ENCODE measurements around the gene TBPL2. TPM values are rescaled to one million over a fixed set of nuclear protein-coding genes. Genes with fewer than 3 reads are reported as not detected.
"Not testable (repeated sequence)": the region's sequence is repeated elsewhere in the genome, so short reads cannot be mapped to it uniquely, and the experiment has no call there.

TBPL2 gene
- total RNA-seq, 1 donor from 2014 or later, result not detected

DNA sequence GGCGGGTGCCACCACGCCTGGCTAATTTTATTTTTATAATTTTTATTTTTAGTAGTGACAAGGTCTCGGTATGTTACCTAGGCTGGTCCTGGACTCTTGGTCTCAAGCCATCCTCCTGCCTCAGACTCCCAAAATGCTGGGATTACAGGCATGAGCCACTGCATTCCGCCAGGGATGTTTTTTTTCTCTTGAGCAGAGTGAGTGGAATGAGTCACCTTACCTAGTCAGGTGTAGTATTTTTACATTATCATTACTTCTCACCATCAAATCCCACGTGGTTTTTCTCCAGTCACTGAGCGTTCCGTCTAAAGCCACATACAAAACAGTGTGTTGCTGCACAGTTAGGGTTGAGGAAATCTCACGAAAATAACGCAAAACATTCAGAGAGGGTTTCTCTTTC, 870 bp upstream of the TBPL2 start:
- no peak for DNase-seq (ENCODE audit: low read depth)

DNA sequence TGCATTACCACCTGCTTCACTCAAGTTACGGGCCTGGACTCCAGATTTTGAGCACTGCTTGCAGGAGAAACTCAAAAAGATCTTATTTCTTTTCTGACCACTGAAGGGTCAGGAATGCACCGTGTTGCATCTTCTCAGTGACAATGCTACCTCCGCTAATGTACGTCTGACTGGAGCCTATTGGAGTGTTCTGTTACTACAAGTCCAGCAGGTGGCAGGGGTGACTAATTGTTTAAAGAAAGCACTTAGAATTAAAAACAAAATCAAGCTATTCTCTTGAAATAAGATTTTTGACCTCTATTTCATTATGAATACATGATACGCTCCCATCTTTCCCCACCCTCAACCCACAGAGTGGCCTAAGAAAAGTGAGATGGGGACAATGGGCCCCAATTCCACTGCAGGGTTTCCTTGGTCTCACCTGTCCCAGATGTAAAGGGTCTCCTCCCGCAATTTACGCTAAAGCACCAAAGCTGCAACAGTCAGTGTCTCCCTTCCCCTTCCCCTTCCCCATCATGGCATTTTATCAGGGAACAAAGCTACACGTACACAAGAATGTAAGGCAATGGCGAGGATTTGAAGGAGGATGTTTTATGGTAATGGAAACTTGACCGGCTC, 2.2 kb downstream of the TBPL2 start:
- peak; percentile 63 for DNase-seq (ENCODE audit: low read depth)

DNA sequence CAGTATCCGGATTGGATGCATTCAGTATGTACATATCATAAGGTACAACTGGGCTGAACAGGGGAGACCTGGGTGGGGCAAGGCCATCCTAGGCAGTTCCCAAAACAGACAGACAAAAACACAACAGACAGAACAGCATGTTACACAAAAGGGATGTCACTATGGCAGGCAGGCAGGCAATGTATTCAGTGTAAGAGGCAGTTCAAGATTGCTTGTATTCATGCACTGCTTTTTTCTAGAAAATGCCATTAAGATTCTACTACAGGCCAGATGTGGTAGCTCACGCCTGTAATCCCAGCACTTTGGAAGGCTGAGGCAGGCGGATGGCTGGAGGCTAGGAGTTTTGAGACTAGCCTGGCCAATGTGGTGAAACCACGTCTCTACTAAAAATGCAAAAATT, 3.5 kb downstream of the TBPL2 start:
- no peak for DNase-seq (ENCODE audit: low read depth)

DNA sequence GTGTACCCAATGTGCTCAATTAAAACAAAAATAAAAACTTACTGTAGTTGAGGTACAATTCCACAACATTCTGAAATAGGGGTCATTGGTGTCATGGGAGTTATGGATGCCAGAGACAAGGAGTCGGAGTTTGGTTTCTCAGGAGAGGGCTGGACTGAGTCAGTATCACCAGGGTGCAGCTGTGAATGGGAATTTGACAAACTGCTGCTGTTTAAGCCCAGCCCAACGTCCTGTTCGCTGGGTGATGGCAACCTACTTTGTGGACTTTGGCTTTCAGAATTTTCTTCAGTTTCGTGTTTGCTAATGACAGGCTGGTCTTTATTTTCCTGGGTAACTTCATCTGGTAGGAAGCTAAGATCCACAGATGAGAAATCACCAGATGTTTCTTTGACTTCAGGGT, 3.9 kb downstream of the TBPL2 start:
- DNase-seq (ENCODE audit: low read depth), result no peak

DNA sequence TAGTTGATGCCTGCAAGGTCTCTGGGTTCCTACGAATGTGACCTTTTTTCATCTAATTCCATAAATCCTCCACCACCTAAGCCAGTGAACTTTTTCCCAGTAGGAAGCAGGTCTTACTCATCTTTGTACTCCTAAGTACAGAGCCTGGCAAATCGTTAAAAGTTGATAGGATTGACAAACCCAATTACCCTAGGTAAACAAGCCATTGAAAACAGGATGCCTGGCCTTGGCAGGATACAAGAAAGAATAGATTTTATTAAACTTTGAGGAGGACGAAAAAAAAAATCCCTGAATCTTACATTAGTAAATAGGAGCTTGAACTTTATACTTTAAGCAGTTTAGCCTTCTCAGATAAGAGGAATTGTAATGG, 5.6 kb downstream of the TBPL2 start:
- no peak for DNase-seq (ENCODE audit: low read depth)

DNA sequence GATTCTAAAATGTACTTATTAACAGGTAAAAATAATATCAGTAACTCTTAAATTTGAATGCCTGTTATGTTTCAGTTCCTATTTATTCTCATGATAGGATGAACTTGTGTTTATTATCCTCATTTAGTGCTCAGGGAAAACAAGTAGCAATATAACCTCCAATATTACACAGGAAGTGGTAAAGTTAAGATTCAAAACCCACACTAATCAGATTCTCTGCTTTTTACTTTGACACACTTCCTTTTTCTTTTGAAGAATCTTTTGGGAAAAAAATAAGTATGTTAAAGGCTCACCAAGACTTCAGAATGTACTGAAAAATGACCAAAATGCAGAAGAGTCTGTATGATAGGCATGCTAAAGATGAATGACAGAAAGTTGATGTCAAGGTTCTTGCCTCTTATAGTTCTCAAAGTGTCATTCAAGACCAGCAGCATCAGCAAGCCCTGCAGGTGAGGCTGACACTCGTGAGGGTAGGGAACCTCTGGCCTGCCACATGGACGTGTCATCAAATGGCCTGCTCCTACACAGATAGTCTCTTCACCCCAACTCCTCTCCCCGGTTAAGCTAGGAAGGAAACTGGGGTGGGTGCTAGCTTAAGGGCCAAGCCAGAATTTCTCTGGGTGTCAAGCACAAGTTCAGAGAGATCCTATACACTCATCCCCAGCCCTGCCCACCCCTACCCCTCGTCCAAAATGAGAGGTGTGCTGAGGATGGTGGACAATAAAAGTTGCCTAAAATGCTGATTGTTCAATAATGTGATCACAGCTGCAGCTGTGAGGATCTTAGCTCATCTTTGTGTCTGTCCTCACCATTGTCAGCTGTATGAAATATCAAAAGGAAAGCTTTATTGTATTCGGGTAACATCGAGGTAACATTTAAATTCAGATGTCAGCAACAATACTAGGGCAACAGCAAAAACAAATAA, 6.3 kb downstream of the TBPL2 start:
- DNase-seq (ENCODE audit: low read depth), result no peak

DNA sequence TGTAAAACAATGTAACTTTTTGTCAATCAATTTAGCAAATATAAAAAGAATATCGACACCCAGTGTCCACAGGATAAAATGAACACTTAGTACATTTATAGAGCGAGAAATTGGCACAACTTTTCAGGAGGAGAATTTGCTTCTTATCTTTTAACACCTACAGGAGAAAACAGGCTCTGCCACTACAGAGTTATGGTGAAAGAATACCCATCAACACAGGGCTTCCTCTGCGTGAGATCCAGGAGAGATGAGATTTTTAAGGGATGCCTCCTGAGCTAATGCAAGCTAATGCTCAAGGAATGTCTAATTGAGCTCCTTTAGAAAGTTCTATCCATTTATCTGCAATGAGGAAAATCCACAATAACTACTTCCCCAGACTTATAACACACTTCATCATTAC, 7.8 kb downstream of the TBPL2 start:
- DNase-seq (ENCODE audit: low read depth), result no peak

DNA sequence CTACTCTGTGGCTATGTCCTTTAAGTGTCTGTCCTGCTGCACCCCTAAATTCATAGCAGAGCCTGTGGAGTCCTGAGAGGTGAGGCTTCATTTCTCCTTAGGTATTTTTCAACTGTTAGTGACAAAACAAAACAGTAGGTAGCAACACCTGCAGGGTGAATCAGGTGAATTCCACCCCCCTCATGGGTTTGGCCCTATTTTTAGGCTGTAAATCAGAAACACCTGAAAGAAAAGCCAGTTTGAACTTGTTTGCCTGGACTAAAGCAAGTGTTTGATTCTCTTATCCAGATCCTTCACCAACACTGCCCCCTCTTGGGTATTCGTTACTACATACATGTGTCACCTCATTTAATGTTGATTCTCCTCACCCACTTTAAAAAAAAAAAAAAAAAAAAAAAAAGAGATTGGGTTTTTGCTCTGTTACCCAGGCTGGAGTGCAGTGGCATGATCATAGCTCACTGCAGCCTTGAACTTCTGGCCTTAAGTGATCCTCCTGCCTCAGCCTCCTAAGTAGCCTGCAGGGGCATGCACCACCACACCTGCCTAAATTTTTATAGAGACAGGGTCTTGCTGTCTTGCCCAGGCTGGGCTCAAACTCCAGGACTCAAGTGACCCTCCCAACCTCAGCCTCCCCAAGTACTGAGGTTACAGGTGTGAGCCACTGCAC, 10.3 kb downstream of the TBPL2 start:
- peak; percentile 77 for DNase-seq (ENCODE audit: low read depth)

DNA sequence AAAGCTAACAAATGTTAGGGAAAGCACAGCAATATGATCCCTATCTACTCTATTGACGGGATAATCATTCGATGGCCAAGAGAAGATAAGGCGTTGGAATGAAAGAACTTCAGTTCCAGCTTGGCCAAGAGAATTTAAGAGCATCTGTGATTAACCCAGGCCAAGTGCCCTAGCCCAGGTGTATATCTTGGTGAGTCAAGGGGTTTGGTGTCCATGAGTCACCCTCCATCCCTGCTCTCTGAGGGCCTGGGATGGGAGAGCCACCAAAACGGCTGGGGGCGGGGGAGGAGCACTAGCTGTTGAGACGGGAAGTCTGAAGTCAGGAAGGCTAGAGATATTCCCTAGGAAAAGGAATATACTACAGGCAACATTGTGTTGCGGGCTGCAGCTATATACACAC, 13.0 kb downstream of the TBPL2 start:
- no peak for DNase-seq (ENCODE audit: low read depth)

DNA sequence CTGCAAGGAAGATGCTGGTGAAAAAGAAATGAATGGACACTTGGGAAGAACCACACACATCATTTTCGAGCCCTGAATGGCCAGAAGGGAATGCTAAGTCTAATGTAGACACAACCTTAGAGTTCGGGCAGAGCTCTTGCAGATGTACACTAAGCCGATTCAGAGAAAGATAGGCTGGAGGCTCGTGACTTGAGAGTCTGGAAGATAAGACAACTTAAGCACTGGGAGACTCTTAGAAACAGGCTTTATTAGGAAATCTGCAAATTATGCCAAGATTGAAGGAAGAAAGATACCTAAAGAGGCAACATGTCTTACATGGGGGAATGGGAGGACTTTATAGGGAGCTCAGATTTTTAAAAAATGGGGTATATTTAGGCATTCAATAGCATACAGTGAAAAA, 13.5 kb downstream of the TBPL2 start:
- no peak for DNase-seq (ENCODE audit: low read depth)

DNA sequence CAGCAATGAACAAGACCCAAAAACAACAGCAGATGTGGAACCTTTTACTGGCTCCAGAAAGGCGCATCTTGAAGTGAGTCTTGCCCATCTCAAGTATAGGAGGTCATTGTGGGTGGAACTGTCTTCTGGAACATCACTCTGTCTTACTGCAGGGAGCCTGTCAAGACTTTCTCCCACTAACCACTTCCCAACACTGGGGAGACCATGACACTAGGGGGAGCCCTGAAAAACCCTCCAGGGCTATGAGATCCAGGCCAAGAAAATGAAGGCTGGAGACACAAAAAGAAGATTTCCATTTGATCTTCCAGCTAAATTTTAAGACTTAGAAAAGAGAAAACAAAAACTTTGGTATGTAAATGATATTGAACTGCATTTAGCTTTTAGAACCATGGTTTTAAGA, 15.3 kb downstream of the TBPL2 start:
- no peak for DNase-seq (ENCODE audit: low read depth)

DNA sequence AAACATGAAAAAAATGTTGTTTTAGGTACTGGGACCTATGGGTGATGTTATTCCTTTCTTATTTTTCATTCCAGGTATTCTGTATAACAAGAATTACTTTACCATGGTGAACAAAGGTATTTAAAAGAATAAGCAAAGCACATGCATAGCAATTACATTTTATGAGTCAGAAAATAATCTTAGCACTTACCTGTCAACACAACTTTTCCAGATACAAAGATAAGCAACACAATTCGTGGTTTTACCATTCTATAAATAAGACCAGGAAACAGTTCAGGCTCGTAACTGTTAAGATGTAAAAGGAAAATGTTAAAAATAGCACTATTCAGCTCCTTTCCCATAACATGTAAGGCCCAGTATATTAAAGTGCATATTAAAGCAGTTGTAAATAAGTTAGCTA, 16.4 kb downstream of the TBPL2 start:
- DNase-seq (ENCODE audit: low read depth), result no peak

DNA sequence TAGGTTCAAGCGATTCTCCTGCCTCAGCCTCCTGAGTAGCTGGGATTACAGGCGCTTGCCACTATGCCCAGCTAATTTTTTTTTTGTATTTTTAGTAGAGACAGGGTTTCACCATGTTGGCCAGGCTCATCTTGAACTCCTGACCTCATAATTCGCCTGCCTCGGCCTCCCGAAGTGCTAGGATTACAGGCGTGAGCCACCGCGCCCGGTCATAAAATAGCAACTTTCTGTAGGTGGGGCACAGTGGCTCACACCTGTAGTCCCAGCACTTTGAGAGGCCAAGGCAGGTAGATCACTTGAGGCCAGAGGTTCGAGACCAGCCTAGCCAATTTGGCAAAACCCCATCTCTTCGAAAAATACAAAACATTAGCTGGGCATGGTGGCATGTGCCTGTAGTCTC, 18.1 kb downstream of the TBPL2 start:
- DNase-seq (ENCODE audit: low read depth), result not testable (repeated sequence)

DNA sequence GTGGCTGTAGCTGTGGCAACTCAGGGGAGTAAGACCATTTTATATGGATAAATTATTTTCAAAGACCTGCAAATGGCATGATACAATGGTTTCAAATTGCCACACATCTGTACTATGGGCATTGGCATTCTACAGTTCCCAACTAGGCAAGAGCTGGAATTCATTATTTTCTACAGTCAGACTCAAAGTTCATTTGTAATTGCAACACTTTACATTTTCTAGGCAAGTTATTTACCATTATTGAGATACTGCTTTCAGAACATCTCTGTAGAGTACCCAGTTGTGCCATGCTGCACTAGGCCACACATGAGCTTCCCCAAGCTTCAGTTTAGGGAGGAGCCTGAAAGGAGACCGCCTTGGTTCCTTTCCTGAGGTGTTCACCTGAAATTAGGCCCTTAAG, 20.8 kb downstream of the TBPL2 start:
- DNase-seq (ENCODE audit: low read depth), result no peak

DNA sequence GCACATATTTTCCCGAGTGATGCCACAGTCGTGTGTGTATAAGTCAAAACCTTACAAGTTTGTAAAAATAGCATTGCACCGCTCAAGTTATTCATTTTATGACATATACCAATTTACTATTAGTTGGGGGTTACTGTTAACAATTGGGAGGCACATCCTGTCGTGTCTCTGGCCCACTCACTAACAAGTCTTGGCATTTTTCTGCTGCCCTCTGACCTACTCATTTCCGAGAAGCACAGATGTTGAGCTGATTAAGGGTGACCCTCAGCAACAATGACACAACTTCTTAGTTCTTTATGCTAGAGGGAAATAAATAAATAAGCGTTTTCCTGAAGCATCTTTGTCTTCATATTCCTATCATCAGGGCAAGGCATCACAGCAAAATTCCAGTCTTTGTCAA, 22.0 kb downstream of the TBPL2 start:
- DNase-seq (ENCODE audit: low read depth), result no peak

DNA sequence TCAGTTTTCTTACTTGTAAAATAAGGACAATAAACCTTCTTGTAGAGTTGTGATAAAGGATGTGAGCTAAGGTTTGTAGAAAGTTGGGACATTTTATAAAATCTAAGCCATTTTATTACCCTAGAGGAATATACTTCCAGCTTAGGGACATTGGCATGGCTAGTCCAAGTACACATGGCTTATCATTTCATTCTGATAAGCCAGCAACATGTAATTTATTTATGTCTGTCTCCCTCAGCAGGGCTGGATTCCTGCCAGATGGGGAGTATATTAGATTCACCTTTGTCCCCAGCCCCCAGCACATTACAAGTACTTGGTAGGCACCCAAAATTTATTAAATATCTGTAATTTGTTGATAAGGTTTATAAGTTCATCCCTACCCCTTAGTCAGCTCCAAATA, 22.5 kb downstream of the TBPL2 start:
- no peak for DNase-seq (ENCODE audit: low read depth)

DNA sequence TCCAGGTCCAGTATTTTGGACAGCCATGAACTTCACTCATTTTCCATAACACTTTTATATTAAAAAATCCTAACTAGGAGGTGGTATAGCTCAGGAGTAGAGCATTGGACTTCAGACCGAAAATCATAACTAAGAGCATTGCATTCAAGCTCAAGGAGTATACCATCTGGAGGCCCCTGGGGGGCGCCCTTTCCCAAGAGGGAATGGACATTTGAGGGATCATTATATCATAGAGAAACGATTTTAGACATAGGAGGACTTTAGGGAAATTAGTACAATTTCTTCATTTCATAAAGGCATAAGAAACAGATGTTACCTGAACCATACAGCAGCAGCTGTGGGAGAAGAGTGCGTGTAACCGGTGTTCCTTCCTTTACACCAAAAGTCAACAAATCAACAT, 23.6 kb downstream of the TBPL2 start:
- DNase-seq (ENCODE audit: low read depth), result no peak

DNA sequence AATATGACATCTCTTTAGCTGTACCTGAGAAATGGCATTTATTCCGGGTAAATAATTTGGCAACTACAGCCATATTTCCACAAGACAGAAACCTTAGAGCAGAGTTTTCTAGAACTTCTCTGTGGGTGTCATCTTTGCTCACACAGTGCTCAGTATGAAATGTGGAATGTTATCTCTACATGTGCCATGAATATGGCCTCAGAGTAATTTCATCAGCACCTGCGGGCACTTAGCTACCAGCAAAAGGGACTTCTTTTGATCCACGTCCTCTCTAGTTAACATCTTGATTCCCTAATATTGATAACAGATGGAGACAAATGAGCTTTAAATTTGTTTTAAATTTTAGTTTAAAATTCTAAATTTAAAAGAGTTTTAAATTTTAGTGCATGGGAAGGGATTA, 25.9 kb downstream of the TBPL2 start:
- DNase-seq (ENCODE audit: low read depth), result no peak

DNA sequence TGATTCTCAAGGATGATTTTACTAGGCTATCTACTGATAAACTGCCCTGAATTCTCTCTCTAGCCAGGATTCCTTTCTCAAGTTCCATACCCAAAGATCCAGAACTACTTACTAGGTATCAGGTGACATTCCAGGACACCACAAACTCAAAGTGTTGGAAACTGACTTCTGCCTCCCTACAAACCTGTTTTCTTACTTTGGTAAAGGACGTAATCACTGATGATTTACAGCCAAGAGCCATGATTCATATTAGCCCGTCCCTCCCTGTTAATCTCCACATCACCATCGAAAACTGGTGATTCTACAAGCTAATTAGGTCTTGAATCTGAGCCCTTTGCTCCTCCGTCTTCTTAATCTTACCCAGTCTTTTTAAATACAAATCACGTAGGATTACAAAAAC, 27.7 kb downstream of the TBPL2 start:
- no peak for DNase-seq (ENCODE audit: low read depth)

DNA sequence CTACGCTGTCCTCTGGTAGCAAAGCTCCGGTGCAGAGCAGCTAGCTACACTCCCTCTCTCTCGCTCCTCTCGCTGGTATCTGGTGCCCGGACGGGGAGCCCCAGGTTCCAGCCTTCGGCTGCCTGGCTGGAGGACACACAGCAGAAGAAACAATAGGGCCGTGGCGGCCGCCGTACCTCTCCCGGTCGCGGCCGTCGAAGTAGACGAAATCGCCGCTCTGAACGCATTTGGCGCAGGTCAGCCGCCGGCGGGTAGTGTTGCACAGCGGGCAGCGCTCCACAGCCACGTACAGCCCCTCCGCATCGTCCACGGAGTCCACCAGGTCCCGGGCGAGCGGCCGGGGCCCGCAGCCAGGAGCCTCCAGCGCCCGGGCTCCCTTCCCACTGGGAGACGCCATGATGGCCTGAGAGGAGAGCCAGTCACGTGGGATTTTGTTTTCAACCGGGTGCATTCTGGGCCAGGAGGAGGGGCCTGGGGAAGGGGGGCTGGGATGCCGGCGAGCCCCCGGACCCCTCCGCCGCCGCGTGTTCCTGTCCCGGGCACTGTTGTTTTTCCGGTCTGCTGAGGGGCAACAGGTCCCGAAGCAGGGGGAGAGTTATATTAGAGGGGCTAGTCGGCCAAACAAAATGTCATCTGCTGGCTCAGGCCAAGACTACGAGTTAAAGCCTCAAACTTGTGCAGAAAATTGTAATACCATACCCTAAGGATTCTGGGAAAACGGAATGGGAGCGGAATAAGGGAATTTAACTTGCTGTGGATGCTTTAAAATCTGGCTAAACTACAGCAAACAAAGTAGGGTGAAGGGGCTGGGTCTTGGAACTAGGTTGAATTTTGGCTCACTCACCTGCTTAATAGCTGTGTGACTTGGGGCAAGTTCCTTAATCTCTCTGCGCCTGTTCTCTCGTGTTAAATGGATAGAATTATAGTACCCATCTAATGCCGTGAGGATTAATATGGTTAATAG, 28.7 kb downstream of the TBPL2 start, which contains the start of gene ATG14:
Gene ATG14 (minus strand): TSS at position 405 of the 964 bp plus-strand sequence. CDS start 8 bp downstream, at position 397.
- peak; percentile 90 for DNase-seq (ENCODE audit: low read depth)

DNA sequence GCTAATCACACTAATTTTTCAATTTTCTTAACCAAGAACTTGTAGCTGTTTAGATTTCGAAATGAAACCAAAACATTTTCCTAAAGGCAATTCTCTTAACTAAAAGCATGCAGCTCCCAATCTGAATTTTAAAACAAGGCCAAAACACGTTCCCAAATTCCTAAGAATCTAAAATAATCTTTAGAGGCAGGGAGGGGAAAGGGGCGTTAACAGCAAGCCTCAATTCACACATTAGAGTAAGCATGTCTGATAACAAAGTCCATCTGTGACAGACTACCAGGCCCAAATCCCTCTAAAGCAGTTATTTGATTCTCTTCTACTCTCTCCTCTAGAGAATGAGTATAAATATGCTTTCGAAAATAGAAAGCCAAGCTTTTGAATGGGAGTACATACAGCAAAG, 29.5 kb downstream of the TBPL2 start:
- DNase-seq (ENCODE audit: low read depth), result no peak

All from myocyte (in vitro differentiated cells).